Measurements from ENCODE around the gene TRAPPC14.

Gene TRAPPC14

DNA sequence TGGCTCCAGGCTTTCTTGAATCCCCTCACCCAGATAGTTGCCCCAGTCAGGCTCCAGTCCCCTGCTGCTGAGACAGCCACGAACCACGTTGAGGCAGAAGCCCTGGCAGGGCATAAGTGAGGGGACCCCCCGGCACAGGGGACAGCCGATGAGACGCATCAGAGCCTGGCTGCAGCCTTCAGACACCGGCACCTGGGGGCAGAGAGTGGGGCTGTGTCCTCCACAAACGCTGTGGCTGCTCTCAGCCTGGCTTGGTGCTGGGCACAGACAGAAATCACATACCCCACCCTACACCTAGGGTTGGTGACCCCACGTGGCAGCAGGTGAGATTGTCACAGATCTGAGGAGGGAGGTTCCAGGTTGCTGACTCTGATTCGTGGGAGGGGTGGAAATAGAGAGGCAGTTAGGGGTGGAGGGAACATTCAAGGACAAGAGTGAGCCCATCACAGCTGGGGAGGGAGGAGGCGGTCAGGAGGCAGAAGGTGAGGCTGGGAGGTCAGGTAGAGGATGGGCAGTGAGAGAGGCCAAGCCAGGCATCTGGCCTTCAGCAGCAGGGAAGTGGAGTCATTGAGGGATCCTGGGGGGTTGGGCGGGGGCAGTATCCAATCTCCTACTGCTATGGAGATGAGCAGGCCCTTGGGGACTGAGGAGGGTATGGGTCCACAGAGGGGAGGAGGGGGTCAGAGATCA, 15.4 kb upstream of the TRAPPC14 start:
- no peak for DNase-seq

- no peak for DNase-seq
Observed at GRCh38 chr7:100171840-100172239, 13.3 kb upstream of the TRAPPC14 start.

GRCh38 chr7:100171087-100171681, 12.7 kb upstream of the TRAPPC14 start:
- no peak for DNase-seq

- DNase-seq, result no peak
Observed at GRCh38 chr7:100170101-100170897, 11.8 kb upstream of the TRAPPC14 start.

GRCh38 chr7:100169147-100169850, 10.8 kb upstream of the TRAPPC14 start:
- DNase-seq, result no peak

DNA sequence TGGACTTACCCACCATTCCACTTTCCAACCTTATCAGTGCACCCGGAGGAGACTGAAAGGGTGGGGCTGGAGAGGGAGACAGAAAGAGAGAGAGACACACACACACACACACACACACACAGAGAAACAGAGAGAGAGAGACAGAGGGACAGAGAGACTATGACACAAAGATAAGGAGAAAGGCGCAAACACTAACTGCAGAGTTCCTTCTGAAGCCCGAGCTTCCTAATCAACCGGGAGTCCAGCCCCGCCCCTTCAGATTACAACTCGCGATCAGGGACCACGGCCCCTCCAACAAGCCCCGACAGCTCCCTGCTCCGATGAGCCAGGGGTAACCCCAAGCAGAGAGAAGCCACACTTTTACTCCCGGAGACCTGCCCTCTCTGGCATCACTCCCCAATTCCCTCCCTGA, 9.4 kb upstream of the TRAPPC14 start:
- DNase-seq, result no peak

GRCh38 chr7:100166970-100167911, 8.7 kb upstream of the TRAPPC14 start:
- no peak for DNase-seq

GRCh38 chr7:100166317-100166940, 7.9 kb upstream of the TRAPPC14 start:
- no peak for DNase-seq

DNA sequence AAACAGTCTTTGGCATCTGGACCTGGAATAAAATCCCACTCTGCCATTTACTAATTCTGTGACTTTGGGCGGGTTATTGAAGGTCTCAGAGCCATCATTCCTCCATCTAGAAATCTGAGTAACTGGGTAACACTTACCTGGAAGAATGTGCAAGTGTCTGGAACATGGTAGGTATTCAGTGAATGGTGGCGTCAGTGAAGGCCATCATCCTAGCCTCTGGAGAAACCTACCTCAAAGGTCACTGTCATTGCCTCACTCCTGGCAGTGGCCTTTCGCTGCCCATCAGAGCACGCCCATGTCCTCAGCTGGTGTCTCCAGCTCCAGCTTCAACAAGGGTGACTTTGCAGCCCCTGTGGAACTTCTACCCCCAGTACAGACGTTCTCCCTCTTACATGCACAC, 5.3 kb upstream of the TRAPPC14 start:
- no peak for DNase-seq

GRCh38 chr7:100163006-100163531, 4.5 kb upstream of the TRAPPC14 start:
- no peak for DNase-seq

- DNase-seq, result no peak
Observed at GRCh38 chr7:100160067-100160466, 1.5 kb upstream of the TRAPPC14 start.

DNA sequence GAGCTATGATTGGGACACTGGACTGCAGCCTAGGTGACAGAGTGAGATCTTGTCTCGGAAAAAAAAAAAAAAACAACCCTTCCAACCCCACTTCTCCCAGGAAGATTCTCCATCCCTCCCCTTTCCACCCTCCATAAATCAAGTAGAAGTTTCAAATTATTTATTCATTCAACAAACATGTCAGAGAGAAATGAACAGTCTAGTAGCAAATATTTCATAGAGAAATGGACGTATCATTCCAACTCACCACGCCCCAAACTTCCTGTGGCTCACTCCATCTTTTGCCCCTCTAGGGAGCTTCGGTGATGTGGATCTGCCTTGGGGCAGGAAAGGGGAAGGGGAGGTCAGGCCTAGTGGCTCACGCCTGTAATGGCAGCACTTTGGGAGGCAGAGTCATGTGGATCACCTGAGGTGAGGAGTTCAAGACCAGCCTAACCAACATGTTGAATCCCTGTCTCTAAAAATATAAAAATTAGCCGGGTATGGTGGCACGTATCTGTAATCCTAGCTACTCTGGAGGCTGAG, 638 bp upstream of the TRAPPC14 start:
- no peak for DNase-seq

DNA sequence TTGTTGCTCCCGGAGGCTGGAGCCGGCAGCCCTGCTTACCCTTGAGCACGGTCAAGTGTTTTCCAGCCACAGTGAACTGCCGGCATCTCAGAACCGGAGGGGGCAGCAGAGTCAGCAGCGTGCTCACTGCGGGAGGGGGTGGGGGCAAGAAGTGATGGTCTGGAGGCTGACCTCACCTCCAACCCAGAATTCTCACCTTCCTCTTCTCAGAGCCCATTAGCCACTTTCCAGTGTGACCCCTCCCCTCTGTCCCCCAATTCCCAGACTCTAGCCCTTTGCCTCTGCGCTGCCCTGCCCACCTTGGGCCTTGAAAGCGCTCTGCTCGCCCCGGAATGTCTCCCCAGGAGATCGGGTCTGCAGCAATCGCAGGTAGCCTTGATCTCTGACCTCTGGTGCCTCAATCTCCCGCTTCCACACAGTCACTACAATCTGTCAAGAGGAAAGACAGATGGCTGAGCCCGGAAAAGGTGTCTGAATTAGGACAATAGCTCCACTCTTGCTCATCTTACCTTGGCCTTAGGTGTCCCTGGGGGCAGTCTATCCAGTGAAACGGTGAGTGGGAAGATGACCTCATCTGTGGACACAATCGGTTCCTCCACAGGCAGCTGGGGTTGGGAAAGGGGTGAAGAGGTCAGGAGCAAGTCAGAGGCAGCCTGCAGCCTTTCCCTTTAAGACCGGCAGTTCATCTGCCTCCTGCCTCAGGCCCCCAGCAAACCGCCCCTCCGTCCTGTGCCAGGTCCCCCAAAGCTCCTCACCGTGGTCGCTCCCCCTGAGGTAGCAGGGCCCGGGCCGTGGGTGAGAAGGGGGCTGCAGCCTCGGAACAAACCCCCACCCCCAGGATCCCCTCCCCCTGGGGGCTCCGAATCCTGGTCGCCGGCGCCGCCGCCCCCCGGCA, 942 bp downstream of the TRAPPC14 start:
- DNase-seq, result no peak

DNA sequence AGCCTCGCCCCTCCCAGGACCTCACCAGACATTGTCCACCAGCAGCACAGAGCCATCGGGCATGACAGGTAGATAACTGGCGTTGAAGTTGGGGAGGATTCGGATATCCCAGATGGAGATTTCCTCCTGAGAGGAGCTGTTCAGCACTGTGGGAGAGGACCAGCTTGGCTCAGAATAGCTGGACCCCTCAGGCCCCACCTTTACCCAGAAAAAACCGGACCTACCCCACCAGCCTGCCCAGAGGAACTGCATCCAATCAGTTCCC, 1.5 kb downstream of the TRAPPC14 start:
- DNase-seq, result no peak

- no peak for DNase-seq
Observed at GRCh38 chr7:100156331-100157068, 2.0 kb downstream of the TRAPPC14 start.

DNA sequence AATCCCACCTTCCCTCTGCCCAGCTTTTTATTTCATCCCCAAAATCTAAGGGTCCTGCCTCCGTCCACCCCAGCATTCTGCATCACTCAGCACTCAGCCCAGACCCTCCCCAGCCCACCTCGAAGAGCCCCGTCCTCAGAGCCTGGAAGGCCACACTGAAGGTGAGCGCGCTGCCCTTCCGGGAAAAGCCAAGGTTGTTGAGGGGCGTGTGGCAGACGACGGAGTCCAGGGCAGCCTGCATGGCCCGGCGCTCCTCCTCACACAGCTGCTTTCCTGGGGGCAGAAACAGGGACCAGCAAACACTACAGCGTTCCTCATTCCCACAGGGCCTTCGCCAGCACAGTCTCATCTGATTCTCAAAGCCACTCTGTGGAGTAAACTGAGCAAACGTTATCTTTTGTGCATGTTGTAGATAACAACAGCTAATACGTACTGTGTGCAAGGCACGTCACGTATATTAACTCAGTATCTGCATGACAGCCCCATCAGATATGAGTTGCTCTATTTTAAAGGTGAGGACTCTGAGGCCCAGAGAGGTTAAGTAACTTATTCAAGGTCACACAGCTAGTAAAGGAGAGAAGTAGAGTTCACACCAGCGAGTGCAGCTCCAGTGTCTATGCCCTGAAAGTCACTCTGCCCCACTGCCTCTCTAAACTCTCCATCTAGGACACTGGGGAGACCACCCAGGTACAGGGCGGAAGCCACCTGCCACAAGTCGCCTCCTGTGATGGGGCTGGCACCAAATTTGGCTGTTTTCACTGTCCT, 2.8 kb downstream of the TRAPPC14 start:
- DNase-seq, result no peak

DNA sequence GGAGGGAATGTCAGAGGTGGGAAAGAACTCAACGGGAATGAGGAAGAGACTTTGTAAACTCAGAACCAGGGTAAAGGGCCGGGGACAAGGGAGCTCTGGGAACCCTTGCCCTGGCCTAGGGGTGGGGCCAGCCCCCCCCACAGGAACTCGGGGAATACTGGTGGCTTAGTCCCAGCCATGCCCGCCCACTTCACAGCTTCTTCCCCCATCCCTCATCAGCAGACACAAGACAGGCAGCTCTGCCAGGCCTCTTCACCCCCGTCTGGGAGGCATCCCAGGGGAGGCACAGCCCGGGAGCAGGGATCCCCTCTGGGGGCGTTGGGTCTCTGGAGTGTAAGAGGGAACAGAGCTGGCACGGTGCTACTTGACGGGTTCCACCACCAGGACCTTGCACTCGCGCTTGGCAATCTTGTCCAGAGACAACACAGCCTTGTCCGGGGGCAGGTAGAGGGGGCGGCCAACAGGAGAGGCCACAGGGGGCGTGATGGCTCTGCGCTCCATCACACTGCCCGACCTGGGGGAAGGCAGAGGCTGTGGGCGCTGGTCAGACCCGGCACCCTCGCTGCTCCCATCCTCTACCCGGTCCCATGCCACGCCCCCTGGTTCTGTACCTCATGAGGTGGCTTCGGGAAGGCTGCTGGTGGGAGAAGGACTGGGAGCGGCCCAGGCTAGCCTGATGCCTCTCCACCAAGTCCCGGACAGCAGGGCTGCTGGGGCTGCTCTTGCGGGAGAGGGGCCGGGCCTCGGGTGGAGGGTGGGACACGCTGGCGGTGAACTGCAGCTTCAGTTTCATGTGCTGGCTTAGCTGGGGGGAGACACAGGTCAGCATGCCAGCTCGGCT, 3.7 kb downstream of the TRAPPC14 start:
- DNase-seq, result no peak

All from GOT3 (cell line).